Measurements from ENCODE around the gene EPDR1. TPM values are rescaled to one million over a fixed set of nuclear protein-coding genes. Genes with fewer than 3 reads are reported as not detected.

Gene EPDR1
- total RNA-seq, 2 donors from 2014 or later, result 5.6 to 8.5 TPM

DNA sequence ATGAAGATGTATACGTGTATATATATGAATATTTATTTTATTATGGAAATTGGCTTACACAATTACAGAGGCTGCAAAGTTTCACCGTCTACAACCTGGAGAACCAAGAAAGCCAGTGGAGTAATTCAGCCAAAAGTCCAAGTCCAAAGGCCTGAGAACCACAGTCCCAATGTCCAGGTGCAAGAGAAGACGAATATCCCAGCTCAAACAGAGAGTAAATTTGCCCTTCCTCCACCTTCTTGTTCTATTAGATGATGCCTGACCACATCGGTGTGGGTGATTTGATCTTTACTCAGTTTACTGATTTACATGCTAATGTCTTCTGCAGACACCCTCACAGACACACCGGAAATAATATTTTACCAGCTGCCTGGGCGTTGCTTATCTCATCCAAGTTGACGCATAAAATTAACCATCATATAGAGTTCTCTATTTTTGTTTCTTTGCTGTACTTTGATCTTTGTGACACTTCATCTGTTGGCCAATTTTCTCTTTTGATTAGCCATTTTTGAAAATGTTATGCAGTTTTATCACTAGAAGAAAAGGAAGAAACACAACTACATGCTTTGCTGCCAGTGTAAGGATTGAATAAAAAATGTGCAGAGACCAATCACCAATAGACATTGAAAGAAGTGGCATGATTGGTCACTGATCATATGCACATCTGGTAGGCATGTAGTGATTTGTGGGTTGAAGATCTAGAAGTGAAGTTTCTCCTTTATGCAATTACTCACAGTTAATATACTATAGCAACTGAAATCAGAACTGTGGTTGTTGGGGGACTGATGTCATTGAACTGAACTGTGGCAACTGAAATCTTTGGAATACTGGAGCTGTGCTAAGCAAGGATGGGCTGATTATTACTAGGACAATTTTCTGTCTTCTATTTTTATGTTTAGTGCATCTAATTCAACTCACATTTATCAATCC lies 68.5 kb downstream of the EPDR1 start:
- no peaks in the 10 kb centered on the region for H3K9me3 ChIP-seq
- H3K4me3 ChIP-seq, result no peak overlapping the region
- TF ChIP-seq CTCF (IDR thresholded peaks at IDR 0.05), result no peak
- intact Hi-C loops (cut with DNase I), result no loop called here
- no peak overlapping the region for H3K27ac ChIP-seq
- no peaks in the 10 kb centered on the region for H3K27me3 ChIP-seq
- no peaks in the 10 kb centered on the region for H3K36me3 ChIP-seq
- H3K9ac ChIP-seq (ENCODE audit: low read depth in 2 of 2, low read length in 2 of 2), result no peak overlapping the region
- peak; percentile 26 for DNase-seq
- H3K4me1 ChIP-seq, result no peaks in the 10 kb centered on the region

DNA sequence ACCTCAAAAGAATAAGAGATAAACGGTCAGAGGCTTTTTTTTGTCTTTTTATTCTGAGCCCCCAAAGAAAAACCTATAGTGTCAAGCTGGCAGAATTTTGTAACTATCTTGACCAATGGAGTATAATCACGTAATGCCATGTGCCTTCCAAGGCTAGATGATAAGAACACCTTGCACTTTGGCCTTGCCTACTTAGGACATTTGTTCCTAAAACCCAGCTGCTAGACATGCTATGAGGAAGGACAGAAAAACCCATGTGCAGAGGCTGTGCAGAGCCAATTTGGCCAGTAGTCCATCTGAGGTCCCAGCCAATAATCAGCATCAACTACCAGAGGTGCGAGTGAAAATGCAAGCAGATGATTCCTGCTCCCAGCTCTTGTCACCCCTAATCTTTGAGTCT lies 69.9 kb downstream of the EPDR1 start:
- Histone ChIP-seq H3K4me1 (no peaks in the 10 kb centered on the region), H3K36me3 (no peaks in the 10 kb centered on the region), H3K27ac (no peak overlapping the region), H3K9me3 (no peaks in the 10 kb centered on the region), H3K4me3 (no peak overlapping the region), H3K27me3 (no peaks in the 10 kb centered on the region), H3K9ac (ENCODE audit: low read depth in 2 of 2, low read length in 2 of 2) (no peak overlapping the region)
- no peak for DNase-seq
- TF ChIP-seq CTCF (IDR thresholded peaks at IDR 0.05), result no peak
- intact Hi-C loops (cut with DNase I), result no loop called here

DNA sequence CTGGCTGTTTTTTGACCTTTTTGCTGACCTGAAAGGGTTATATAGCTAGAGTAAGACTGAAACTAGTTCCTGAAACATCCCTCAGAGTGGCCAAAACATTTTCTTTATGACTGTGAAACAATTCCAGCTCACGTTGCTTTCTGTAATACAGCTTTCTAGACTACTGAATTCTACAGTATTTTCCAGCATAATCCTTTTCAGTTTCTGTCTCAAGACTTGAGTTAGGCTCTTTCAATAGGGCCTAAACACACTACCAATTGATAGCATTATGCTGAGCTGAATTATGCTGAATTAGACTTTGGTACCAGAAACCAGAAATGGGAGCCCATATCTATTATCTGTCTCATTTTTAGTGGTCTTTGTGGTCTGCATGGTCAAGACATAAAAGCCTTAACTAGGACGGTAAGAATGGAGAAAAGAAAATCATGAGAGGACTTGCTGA lies 72.6 kb downstream of the EPDR1 start:
- intact Hi-C loops (cut with DNase I), result no loop called here
- H3K27ac ChIP-seq, result no peak overlapping the region
- H3K4me3 ChIP-seq, result no peak overlapping the region
- H3K36me3 ChIP-seq, result no peaks in the 10 kb centered on the region
- no peak for DNase-seq
- no peaks in the 10 kb centered on the region for H3K4me1 ChIP-seq
- TF ChIP-seq CTCF (IDR thresholded peaks at IDR 0.05), result no peak
- H3K9me3 ChIP-seq, result no peaks in the 10 kb centered on the region
- H3K27me3 ChIP-seq, result no peaks in the 10 kb centered on the region
- no peak overlapping the region for H3K9ac ChIP-seq (ENCODE audit: low read depth in 2 of 2, low read length in 2 of 2)

DNA sequence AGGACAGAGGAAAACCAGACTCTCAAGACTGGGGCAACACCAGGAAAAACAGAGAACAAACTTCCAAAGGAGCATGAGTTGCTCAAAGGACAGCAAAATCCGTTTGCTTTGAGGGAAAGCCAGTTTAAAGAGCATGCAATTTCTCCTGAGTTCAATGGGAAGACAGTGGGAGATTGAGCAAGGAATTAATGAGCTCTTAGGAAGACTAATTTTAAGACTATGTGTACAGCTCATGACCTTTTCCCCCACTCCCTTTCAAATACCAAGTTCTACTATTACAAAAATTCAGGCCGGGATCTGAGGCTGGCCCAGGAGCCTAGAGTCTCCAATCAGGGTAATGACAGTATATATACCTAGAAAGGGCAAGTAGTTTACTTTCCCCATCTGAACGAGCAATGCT lies 79.2 kb downstream of the EPDR1 start:
- Histone ChIP-seq H3K9ac (ENCODE audit: low read depth in 2 of 2, low read length in 2 of 2) (no peak overlapping the region), H3K27ac (no peak overlapping the region), H3K27me3 (no peaks in the 10 kb centered on the region), H3K4me1 (no peaks in the 10 kb centered on the region), H3K36me3 (no peaks in the 10 kb centered on the region), H3K4me3 (no peak overlapping the region), H3K9me3 (no peaks in the 10 kb centered on the region)
- intact Hi-C loops (cut with DNase I), result no loop called here
- no peak for DNase-seq
- TF ChIP-seq CTCF (IDR thresholded peaks at IDR 0.05), result no peak

GRCh38 chr7:38000272-38000671 lies 79.8 kb downstream of the EPDR1 start:
- TF ChIP-seq CTCF (IDR thresholded peaks at IDR 0.05), result no peak
- H3K27me3 ChIP-seq, result no peaks in the 10 kb centered on the region
- intact Hi-C loops (cut with DNase I), result no loop called here
- DNase-seq, result no peak
- H3K4me1 ChIP-seq, result no peaks in the 10 kb centered on the region
- no peaks in the 10 kb centered on the region for H3K9me3 ChIP-seq
- H3K27ac ChIP-seq, result no peak overlapping the region
- H3K9ac ChIP-seq (ENCODE audit: low read depth in 2 of 2, low read length in 2 of 2), result no peak overlapping the region
- H3K4me3 ChIP-seq, result no peak overlapping the region
- H3K36me3 ChIP-seq, result no peaks in the 10 kb centered on the region

Other genes with a start within 250 kb of the EPDR1 start
- gene GPR141, start 236.9 kb upstream of the EPDR1 start, total RNA-seq, result under 1 TPM; 0.40 to 0.58 TPM
- not detected for gene NME8, start 72.0 kb upstream of the EPDR1 start, total RNA-seq
- gene SFRP4, start 3.8 kb upstream of the EPDR1 start, total RNA-seq, result under 1 TPM in 1 of 2 donors, not detected in 1; 0.42 TPM

Data from colonic mucosa (tissue), 4 donors.